Adrenal gland (tissue), 5 donors: ENCODE measurements around the gene POLD2.

Experiments used
- POLR2A ChIP-seq, 2 donors: fragments of 450-650 bp; IDR thresholded peaks; one replicate each; pipeline ENCODE4 v1.6.1; 2017; ENCODE audit warnings: antibody characterized with exemption in 2 of 2, mild to moderate bottlenecking in 2 of 2, moderate library complexity in 1 of 2
- TF ChIP-seq, protein P1 (sequence below), 6 experiments: fragments of 450-650 bp in 4 of 6; fragments of 200-600 bp in 2 of 6; sonication (generic) in 1 of 6; IDR thresholded peaks; 1 replicate in 5 of 6; 2 replicates in 1 of 6; pipeline versions ENCODE4 v1.5.1 to v1.8.0; 2016 to 2021; ENCODE audit warnings: antibody characterized with exemption in 6 of 6, mild to moderate bottlenecking in 2 of 6, moderate library complexity in 1 of 6
- donor health status: DM: no; HTN: no; CAD: no.

DNA sequence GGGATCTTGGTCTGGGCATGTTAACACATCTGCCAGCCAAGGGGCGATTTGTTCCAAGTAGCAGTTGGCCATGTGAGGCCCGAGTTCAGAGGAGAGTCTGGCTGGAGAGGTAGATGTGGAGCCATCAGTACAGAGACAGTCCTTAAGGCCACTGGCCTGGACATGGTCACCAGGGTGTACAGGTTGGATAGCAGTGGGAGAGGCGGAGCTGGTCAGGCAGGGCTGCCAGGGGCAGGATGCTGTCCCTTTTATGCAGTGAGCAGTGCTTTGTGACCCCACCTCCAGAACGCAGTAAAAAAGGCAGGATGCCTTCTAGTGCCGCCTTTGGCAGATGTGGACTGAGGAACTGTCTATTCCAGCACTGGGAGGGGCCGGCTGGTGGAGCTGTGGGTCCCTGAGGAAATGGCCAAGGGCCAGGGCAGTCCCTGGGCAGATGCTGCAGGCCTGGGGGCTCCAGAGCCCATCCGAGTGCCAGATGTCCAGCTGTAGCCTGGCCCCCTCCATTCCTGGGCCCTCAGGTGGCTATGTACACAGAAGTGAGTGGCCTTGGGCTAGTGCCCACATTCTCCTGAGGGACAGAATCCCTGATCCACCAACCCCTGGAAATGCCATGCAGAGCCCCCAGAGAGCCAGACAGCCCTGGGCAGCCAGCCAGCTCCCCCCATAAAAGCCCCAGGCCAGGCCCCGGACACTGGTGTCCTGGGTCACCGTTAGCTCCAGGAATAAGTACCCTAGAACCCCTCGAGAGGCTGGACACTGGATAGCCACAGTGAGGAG, 34.9 kb upstream of the POLD2 start:
- TF ChIP-seq, protein P1, sequence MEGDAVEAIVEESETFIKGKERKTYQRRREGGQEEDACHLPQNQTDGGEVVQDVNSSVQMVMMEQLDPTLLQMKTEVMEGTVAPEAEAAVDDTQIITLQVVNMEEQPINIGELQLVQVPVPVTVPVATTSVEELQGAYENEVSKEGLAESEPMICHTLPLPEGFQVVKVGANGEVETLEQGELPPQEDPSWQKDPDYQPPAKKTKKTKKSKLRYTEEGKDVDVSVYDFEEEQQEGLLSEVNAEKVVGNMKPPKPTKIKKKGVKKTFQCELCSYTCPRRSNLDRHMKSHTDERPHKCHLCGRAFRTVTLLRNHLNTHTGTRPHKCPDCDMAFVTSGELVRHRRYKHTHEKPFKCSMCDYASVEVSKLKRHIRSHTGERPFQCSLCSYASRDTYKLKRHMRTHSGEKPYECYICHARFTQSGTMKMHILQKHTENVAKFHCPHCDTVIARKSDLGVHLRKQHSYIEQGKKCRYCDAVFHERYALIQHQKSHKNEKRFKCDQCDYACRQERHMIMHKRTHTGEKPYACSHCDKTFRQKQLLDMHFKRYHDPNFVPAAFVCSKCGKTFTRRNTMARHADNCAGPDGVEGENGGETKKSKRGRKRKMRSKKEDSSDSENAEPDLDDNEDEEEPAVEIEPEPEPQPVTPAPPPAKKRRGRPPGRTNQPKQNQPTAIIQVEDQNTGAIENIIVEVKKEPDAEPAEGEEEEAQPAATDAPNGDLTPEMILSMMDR (IDR thresholded peaks at IDR 0.05) = no peak
- no peak for TF ChIP-seq POLR2A (IDR thresholded peaks at IDR 0.05)
